HG02885 (cell line): Measurements from ENCODE around the gene TSPAN14.
"Not testable (repeated sequence)": the region's sequence is repeated elsewhere in the genome, so short reads cannot be mapped to it uniquely, and the experiment has no call there.

Experiments
- ATAC-seq: cut with Tn5 transposase; IDR thresholded peaks from one replicate; pipeline ENCODE4 v1.9.1; 2021; ENCODE audit warnings: mild to moderate bottlenecking; ENCODE audit not compliant: unreplicated experiment, poor library complexity

The TSPAN14 gene

GRCh38 chr10:80518143-80518806 is 64.2 kb downstream of the TSPAN14 start:
- ATAC-seq, result peak; percentile 61

GRCh38 chr10:80518807-80519360 is 64.8 kb downstream of the TSPAN14 start:
- peak; percentile 20 for ATAC-seq

DNA sequence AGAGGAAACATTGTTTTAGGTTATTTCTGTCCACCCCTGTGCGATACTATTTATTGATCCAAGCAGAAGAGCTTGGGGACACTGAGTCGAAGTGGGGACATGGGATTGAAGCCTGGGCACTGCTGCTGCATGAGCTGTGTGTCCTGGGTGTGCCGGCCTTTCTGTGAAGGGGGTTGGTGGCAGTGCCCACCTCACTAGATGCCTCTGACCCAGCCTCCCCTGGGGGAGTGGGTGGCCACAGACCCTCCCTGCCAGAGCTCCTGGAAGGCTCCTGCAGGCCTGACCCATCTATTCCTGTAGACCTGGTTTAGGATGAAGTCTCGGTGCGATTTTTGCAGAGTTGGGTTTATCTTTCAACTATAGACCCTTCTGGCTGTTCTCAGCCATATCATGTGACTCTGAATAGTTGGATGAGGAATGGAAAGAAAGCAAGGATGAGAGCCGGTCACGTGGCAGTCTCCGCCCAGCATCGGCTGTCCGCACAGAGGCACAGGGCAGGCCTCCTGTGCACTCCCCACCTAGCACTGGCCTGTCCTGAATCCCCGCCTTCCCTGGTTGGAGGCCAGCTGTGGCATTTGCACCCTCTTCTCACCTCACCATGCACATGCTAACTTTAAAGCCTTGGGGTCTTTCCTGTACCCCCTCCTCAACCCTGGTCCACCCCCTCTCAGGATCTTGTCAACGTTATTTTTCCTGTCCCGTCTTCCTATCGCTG is 66.0 kb downstream of the TSPAN14 start:
- no peak for ATAC-seq

DNA sequence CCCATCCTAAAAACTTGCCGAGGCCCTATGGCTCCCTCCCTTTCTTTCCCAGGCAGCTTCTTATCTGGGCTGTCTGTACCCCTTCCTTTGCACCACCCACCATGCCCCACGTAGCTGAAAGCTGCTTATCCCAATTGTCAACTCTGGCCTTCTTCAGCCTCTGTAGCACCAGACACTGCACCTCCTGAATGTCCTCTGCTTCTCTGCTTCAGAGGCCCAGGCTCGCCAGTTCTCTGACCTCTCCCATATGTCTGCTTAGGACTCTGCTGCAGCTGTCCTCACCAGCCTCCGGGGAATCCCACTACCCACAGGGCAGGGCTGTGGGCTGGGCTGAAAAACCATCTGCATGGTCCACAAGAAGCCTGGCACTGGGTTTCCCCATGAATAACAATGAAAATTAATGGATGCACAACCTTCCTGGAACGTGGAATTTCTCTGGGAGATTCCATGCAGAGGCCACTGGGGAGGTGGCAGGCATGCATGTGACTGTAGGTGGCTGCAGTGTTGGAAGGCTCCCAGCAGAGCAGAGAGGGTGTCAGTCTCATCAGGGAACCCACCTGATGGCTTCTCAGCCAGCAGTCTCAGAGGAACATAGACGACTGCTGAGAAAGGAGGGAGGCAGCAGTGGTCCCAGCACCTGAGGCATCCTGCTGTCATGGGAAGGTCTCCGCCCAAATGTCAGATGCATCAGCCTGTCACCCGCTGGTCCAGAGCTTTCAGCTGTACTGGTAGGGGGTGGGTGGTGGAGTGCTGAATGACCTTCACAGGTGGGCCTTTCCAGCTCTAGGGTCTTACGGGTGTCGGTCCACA is 66.8 kb downstream of the TSPAN14 start:
- no peak for ATAC-seq

DNA sequence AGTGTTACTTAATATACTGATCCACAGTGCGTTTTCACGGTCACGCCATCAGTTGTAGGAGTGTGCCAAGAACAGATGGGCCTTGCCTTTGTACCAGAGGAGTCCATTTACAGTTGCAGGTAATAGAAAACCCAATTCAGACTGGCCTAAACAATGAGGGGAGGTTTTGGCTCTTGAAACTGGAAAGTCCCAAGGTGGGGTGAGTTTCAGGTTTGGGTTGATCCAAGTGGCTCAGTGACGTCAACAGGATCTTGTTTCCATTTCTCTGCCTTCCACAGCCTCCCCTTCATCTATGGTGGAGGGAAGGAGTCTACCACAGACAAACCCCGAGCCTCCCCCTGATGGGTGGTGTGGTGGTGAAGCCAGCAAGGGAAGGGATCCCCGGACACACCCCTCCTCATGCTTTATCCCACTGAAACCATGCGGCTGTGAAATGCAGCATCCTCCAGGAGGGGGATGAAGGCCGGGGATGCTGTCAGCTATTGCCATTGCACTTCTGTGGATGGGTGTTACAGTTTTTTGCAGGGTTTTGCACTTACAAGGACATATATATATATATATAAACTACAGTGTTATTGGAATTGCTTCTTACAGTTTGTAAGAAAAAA is 68.8 kb downstream of the TSPAN14 start:
- no peak for ATAC-seq

GRCh38 chr10:80523773-80524172 is 69.7 kb downstream of the TSPAN14 start:
- no peak for ATAC-seq

GRCh38 chr10:80524190-80524909 is 70.2 kb downstream of the TSPAN14 start:
- no peak for ATAC-seq

GRCh38 chr10:80526218-80526617 is 72.1 kb downstream of the TSPAN14 start:
- no peak for ATAC-seq

DNA sequence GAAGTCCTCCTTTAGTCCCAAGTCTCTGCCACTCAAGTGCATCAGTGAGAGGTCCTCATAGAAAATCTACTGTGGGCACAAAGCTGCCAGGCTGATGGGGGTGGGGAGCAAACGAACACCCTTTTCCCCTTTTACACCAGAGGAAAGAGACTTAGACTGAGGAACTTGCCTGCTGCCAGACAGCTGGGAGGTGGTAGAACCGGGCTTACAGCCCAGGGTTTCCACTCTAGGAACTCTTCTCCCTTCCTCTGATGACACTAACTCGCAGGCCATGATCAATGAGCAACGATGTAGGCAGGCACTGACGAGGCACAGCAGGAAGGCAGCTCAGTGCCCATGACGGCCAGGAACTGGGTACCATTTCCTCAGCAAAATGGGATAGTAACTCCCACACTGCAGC is 72.6 kb downstream of the TSPAN14 start:
- ATAC-seq, result no peak

GRCh38 chr10:80528185-80528700 is 74.1 kb downstream of the TSPAN14 start:
- no peak for ATAC-seq

DNA sequence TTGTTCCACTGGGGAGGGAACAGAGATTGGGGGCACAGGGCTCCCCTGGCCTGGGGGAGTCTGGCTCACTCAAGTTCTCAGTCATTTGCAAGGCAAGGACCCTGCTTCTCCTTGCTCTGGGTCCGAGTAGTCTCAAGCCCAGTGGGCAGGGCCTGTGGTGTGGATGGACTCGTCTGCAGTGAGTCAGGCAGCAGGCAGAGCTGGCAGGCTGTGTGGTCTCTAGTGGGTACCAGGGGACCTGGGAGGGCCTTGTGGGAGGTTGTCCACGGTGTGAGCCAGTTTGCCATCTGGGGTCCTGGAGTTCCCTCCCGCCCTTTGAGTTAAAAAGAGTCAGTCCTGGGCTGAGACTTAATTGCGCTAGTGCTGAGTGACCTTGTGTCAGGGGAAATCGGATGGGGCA is 74.8 kb downstream of the TSPAN14 start:
- ATAC-seq, result no peak

- no peak for ATAC-seq
These were observed 75.5 kb downstream of the TSPAN14 start for GRCh38 chr10:80529604-80530003.

DNA sequence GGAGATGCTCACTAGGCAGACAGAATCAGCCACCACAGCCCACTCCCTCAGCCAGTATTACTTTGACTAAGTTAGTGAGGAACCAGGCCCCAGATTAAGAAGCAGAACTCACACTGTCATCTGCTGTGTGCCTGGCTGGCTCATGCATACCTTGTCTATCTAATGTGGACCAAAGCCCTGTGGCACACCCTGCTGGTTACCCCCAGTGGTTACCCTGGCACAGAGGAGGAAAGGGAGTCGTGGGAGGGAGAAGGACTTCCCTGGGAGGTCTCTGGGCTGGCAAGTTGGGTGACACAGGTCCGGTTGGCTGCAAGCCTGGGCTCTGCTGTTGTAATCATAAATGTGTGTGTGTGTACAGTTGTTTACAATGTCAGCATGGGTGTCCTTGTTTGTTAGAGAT is 76.1 kb downstream of the TSPAN14 start:
- ATAC-seq, result peak; percentile 62

DNA sequence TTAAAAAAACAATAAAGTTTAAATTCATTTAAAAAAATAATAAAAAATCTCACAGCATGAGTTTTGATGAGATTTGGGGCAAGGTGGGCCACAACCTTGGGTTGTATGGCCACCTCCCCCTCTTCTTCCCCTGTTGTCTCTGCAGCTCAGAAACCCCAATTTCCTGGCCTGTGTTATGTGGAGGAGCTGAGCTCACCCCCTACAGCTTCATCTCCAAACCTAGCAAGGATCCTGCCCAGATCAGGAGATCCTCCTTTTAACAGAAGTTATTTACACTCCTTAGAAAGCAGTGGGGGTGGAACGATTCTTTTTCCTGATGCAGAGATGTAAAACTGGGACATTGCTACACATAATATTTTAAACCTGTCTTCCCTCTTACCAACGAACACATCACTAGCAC is 76.7 kb downstream of the TSPAN14 start:
- ATAC-seq, result no peak

GRCh38 chr10:80532571-80532970 is 78.5 kb downstream of the TSPAN14 start:
- no peak for ATAC-seq

- not testable (repeated sequence) for ATAC-seq
These were observed 79.9 kb downstream of the TSPAN14 start for GRCh38 chr10:80534059-80534458.

- not testable (repeated sequence) for ATAC-seq
These were observed 80.5 kb downstream of the TSPAN14 start for GRCh38 chr10:80534646-80535045.

DNA sequence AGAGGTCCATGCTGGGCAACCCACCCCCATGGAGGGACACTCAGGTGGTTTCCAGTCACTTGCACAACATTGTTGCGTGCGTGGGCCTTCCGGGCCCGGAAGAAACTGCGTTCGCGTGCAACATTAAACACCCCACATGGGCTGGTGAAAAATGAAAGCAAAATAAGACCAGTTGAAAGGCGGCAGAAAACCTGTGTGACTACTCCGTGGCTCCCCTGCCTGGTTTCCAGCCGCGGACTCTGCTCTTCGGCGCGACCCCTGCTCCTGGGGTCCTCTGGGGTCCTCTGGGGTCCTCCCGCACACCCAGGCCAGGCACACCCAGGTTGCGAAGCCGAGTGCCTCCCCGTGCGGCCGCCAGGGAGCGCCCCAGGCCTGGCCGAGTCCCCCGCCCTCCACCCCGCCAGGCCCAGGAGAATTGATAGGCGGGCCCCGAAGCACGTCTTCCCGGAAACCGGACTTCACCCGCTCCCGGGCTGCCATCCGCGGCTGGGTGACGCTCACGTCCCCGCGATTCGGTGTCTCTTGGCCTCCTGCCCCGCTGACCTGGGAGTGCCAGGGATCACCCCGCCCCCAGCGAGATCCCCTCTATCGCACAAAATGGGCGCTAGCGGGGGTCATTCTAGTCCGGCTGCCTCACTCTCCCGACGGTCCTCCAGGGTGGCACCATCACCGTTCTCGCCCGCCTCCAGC is 81.7 kb downstream of the TSPAN14 start:
- peak; percentile 87 for ATAC-seq

GRCh38 chr10:80536361-80536835 is 82.3 kb downstream of the TSPAN14 start:
- ATAC-seq, result no peak
